ENCODE data around the gene TRAK2. TPM values are rescaled to one million over a fixed set of nuclear protein-coding genes. Genes with fewer than 3 reads are reported as not detected.
A peak's percentile ranks its signal among the peaks of the same experiment; 100 is the strongest.

The TRAK2 gene
- total and polyA plus RNA-seq, 2 donors (not counting 1 experiment from before 2014, with no cell fraction given): 73.2 to 81.1 TPM

- Histone ChIP-seq H3K4me3 (replicated peaks in 1 of 4; ENCODE audit: control extremely low read depth in 1 of 4, insufficient read depth in 1 of 4, low read depth in 3 of 4, low read length in 4 of 4) (no peak overlapping the region), H3K4me1 (ENCODE audit: control insufficient read depth, extremely low read depth, insufficient read depth, low read length) (peaks cover 6% of the 10 kb centered on the region), H3K27ac (ENCODE audit: insufficient read depth, low read length) (no peak overlapping the region), H2AFZ (ENCODE audit: low read length) (no peak overlapping the region), H3K9me3 (ENCODE audit: control insufficient read depth, insufficient read depth, low read depth, low read length) (no peaks in the 10 kb centered on the region), H3K4me2 (ENCODE audit: extremely low read depth, insufficient read depth, low read length) (no peak overlapping the region), H3K9ac (ENCODE audit: insufficient read depth, low read length) (no peak overlapping the region), H3K27me3 (ENCODE audit: control insufficient read depth, insufficient read depth, low read length) (no peaks in the 10 kb centered on the region), H3K36me3 (ENCODE audit: control insufficient read depth, insufficient read depth, low read length) (no peaks in the 10 kb centered on the region), H4K20me1 (ENCODE audit: control insufficient read depth, extremely low read depth, insufficient read depth, low read length) (no peaks in the 10 kb centered on the region), H3K79me2 (ENCODE audit: control insufficient read depth, insufficient read depth, low read length) (no peaks in the 10 kb centered on the region)
- DNase-seq (ENCODE audit: low read depth in 2 of 2): no peak
- no peak for TF ChIP-seq CTCF (conservative IDR thresholded peaks at IDR 0.05 in 1 of 2, IDR thresholded peaks at IDR 0.05 in 1 of 2; ENCODE audit: low read depth in 1 of 2, low read length in 2 of 2)
- no peak for TF ChIP-seq EZH2 (IDR thresholded peaks at IDR 0.05; ENCODE audit: low read length, missing control alignments)
These were observed 91.0 kb downstream of the TRAK2 start for GRCh38 chr2:201360256-201360655.

GRCh38 chr2:201358684-201359083 is 92.6 kb downstream of the TRAK2 start:
- no peak overlapping the region for H2AFZ ChIP-seq (ENCODE audit: low read length)

DNA sequence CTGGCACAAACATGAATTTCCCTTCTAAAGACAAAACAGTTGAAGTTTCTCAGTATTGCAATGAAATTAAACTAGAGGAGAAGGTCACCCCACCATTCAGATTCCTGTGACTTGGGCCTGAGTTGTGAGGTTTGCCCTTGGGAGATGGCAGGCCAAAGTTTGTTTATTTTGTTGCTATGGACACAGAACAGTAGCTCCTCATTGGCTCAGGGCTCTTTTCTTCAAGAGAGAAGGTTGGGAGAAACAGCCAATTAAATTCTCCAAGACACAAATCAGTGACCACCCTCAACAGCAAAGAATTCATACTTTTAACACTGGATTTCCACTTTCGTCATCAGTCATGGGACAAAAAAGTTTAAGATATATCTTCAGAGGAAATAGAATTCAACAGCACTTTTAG is 94.0 kb downstream of the TRAK2 start, which contains the start of gene FLACC1:
Gene FLACC1 (minus strand): TSS at position 125 of the 400 bp plus-strand sequence. CDS start 5,941 bp downstream, outside the sequence.
- TF ChIP-seq CTCF (conservative IDR thresholded peaks at IDR 0.05 in 1 of 2, IDR thresholded peaks at IDR 0.05 in 1 of 2; ENCODE audit: low read depth in 1 of 2, low read length in 2 of 2): no peak
- peak within 1 kb of the TSS; percentile 27 for H3K4me2 ChIP-seq (ENCODE audit: extremely low read depth, insufficient read depth, low read length)

More at GRCh38 chr2:201358684-201359083, 92.6 kb downstream of the TRAK2 start:
- Histone ChIP-seq H3K27ac (ENCODE audit: insufficient read depth, low read length) (peak overlapping the region; percentile 22), H3K27me3 (ENCODE audit: control insufficient read depth, insufficient read depth, low read length) (no peaks in the 10 kb centered on the region), H3K4me2 (ENCODE audit: extremely low read depth, insufficient read depth, low read length) (peak overlapping the region; percentile 17), H3K9ac (ENCODE audit: insufficient read depth, low read length) (no peak overlapping the region), H3K36me3 (ENCODE audit: control insufficient read depth, insufficient read depth, low read length) (no peaks in the 10 kb centered on the region), H3K79me2 (ENCODE audit: control insufficient read depth, insufficient read depth, low read length) (no peaks in the 10 kb centered on the region), H3K4me3 (replicated peaks in 1 of 4; ENCODE audit: control extremely low read depth in 1 of 4, insufficient read depth in 1 of 4, low read depth in 3 of 4, low read length in 4 of 4) (no peak overlapping the region), H3K9me3 (ENCODE audit: control insufficient read depth, insufficient read depth, low read depth, low read length) (no peaks in the 10 kb centered on the region), H3K4me1 (ENCODE audit: control insufficient read depth, extremely low read depth, insufficient read depth, low read length) (peaks cover 6% of the 10 kb centered on the region), H4K20me1 (ENCODE audit: control insufficient read depth, extremely low read depth, insufficient read depth, low read length) (no peaks in the 10 kb centered on the region)
- no peak for TF ChIP-seq CTCF (conservative IDR thresholded peaks at IDR 0.05 in 1 of 2, IDR thresholded peaks at IDR 0.05 in 1 of 2; ENCODE audit: low read depth in 1 of 2, low read length in 2 of 2)
- no peak for TF ChIP-seq EZH2 (IDR thresholded peaks at IDR 0.05; ENCODE audit: low read length, missing control alignments)
- DNase-seq (ENCODE audit: low read depth in 2 of 2): peak; percentile 66 to 83

More for the DNA sequence above, 94.0 kb downstream of the TRAK2 start, which contains the start of gene FLACC1:
- H3K79me2 ChIP-seq (ENCODE audit: control insufficient read depth, insufficient read depth, low read length): no peaks in the 10 kb centered on the region
- no peak within 1 kb of the TSS for H3K9ac ChIP-seq (ENCODE audit: insufficient read depth, low read length)
- H2AFZ ChIP-seq (ENCODE audit: low read length): no peak within 1 kb of the TSS
- peak within 1 kb of the TSS; percentile 73 for H3K27ac ChIP-seq (ENCODE audit: insufficient read depth, low read length)
- H4K20me1 ChIP-seq (ENCODE audit: control insufficient read depth, extremely low read depth, insufficient read depth, low read length): no peaks in the 10 kb centered on the region
- no peaks in the 10 kb centered on the region for H3K36me3 ChIP-seq (ENCODE audit: control insufficient read depth, insufficient read depth, low read length)
- DNase-seq (ENCODE audit: low read depth in 2 of 2): peak; percentile 61 to 88
- no peak within 1 kb of the TSS for H3K4me3 ChIP-seq (replicated peaks in 1 of 4; ENCODE audit: control extremely low read depth in 1 of 4, insufficient read depth in 1 of 4, low read depth in 3 of 4, low read length in 4 of 4)
- peaks cover 6% of the 10 kb centered on the region for H3K4me1 ChIP-seq (ENCODE audit: control insufficient read depth, extremely low read depth, insufficient read depth, low read length)
- H3K27me3 ChIP-seq (ENCODE audit: control insufficient read depth, insufficient read depth, low read length): no peaks in the 10 kb centered on the region
- H3K9me3 ChIP-seq (ENCODE audit: control insufficient read depth, insufficient read depth, low read depth, low read length): no peaks in the 10 kb centered on the region

Measured in fibroblast of lung (primary cell).